Stimulated activated CD4-positive, alpha-beta T cell treated with anti-CD3 and anti-CD28 coated beads, Interleukin-4, amount 100 ng/mL, for 24 hours (primary cell): ENCODE results near the gene SORCS2.
A peak's percentile ranks its signal among the peaks of the same experiment; 100 is the strongest.

Source experiments
- DNase-seq: peaks from one replicate; pipeline ENCODE4 v3.0.0-alpha.2; 2020

The SORCS2 gene

DNA sequence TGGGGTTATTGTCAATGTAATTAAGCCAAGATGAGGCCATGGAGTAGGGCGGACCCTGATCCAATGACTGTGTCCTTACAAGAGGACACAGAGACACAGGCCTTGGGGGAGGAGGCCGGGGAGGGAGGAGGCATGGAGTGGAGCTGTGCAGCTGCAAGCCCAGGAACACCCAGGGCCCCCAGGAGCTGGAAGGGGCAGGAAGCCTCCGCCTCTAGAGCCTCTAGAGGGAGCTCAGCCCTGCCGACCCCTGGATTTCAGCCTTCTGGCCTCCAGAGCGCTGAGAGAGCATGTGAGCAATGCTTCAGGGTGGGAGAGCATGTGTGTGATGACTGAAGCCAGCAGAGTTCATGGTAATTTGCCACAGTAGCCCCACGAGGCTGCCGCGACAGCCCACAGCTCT lies 512.7 kb downstream of the SORCS2 start:
- DNase-seq = no peak

DNA sequence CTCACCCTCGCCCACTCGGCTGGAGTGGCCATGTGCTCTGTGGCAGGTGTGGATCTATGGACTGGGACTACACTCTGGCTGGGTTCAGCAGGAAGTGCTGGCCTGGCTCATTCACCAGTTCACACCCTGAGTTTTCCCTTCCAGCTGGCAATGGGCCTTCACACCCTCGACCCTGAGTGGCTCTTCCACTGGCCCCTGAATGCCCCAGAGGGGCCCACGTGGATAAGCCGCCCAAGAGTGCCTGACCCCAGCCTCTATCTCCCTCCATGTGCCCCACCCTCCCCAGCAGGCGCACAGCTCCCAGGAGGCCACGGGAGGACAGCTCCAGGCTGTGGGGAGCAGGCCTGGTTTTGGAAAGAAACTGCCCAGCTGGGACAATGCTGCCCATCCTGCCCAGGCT lies 513.3 kb downstream of the SORCS2 start:
- no peak for DNase-seq

DNA sequence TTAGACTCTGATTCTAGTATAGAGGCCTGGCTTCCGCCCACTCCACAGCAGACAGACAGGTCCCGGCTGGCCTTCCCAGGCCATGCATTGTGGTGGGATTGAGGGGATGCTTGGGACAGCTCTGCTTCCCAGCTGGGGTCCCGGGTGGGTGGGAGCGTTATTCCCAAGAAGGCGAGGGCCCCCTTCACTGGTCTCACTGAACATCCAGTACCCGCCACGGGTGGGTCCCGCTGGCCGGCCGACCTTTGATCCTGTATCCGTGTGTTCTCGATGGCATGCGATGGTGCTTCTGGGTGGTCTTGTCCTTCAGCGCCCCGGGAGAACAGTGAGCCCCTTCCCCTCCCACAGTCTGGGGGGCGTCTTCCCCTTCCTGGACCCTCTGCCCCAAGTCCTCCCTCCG lies 515.9 kb downstream of the SORCS2 start:
- no peak for DNase-seq

- DNase-seq = no peak
These were observed 516.6 kb downstream of the SORCS2 start for GRCh38 chr4:7708981-7709380.

DNA sequence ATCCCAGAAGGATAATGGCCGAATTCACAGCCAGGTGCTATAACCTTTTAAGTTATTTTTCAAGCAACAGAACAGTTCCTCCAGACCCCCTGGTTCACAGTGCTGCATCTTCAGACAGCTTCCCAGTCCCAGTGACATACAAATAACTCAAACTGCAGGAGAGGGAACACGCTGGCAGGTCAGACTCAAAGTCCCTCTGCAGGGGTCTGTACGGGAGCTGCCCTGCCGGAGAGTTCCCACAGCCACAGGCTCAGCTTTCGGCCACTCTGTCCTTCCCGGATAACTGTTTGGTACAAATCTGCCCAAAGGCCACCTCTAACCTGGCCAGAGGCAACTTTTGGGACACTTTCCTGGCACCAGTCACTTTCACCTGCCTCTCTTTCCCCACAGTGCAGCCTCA lies 517.1 kb downstream of the SORCS2 start:
- DNase-seq = no peak

- no peak for DNase-seq
These were observed 517.8 kb downstream of the SORCS2 start for GRCh38 chr4:7710126-7710525.

DNA sequence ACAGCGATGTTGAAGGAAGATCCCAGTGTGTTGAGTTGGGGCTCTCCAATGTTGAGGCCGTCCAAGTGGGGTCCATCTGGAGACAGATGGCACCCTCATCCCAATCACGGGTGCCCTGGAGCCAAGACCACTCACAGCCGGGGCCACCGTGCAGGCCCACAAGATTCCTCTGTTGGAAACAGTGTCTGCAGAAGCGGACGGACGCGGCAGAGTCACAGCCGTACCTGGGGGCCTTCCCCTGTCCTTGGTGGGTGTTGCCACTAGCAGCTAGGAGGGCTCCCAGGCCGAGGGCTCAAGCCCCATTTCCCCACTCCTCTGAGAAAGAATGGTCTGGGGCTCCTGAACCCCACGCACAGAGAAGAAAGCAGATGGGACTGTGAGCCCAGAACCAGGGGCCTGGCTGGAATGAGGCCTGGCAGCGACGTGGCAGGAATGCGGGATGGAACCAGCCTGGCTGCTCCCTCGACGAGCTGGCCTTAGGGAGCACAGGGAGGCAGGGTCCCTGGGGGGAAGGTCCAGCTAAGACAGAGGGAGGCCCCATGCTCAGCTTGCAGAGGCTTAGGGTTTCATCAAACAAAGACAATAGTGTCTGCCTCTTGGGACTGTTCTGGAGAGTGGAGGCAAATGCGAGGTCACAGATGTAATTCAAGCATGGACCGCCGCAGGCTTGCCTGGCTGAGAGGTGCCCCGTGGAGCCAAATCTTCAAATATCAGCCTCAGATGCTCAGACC lies 518.4 kb downstream of the SORCS2 start:
- DNase-seq = no peak

- no peak for DNase-seq
These were observed 519.1 kb downstream of the SORCS2 start for GRCh38 chr4:7711307-7711963.

- no peak for DNase-seq
These were observed 519.8 kb downstream of the SORCS2 start for GRCh38 chr4:7712021-7712671.

- DNase-seq = no peak
These were observed 521.4 kb downstream of the SORCS2 start for GRCh38 chr4:7713757-7714156.

DNA sequence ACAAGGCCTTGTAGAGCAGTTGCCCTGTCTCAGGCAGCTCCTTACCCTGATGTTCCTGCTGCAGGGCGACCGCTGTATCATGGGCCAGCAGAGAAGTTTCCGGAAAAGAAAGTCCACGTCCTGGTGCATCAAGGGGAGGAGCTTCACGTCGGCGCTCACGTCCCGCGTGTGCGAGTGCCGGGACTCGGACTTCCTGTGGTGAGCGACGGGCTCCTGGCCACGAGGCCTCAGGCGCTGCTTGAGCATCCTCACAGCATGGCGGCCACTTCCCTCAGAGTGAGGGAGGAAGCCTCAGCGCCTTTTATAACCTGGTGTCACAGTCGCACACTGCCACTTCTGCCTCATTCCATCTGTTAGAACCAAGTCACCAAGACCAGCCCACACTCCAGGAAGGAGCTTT lies 521.8 kb downstream of the SORCS2 start:
- DNase-seq = no peak

DNA sequence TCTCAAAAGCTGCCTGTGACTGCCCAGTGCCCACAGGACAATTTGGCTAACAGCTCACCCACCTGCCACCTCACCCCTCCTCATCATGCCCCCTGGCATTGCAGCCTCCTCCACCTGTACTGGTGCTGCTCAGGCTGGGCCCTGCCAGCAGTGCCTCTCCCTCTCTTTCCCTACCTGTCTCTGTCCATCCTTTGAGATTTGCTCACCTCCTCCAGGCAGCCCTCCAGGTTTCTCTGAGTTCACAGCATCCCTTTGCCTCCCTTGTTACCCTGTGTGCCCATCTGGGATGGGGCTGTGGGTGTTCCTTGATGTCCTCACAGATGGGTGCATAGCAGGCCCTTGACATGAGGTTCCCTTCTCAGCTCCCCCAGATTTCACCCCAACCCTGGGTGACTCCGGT lies 522.4 kb downstream of the SORCS2 start:
- no peak for DNase-seq

- DNase-seq = no peak
These were observed 523.1 kb downstream of the SORCS2 start for GRCh38 chr4:7715271-7716009.

DNA sequence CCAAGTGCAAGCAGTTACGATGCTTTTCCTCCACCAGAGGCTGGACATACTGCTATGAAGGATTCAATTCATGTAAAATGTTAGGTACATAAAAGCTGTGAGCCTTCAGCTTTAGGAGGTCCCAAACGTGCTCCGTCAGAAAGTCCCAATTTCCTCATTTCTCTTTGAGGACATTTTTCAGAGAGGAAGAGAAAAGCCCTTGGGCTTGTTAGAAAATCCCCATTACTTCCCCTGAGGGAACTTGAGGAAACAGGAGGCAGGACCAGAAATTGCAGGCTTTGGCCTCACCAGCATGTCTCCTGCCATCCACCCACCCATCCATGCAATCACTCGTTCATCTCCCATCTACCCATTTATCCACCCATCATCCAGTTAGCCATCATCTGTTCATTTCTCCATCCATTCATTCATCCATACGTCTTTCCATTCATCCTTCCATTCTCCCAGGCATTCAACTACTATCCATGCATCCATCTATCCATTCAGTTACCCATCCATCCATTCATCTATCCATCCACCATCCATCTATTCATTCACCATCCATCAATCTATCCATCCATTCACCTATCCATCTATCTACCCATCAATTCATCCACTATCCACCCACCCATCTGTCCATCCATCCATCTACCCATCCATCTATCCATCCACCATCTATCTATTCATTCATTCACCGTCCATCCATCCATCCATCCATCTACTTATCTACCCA lies 523.8 kb downstream of the SORCS2 start:
- no peak for DNase-seq

DNA sequence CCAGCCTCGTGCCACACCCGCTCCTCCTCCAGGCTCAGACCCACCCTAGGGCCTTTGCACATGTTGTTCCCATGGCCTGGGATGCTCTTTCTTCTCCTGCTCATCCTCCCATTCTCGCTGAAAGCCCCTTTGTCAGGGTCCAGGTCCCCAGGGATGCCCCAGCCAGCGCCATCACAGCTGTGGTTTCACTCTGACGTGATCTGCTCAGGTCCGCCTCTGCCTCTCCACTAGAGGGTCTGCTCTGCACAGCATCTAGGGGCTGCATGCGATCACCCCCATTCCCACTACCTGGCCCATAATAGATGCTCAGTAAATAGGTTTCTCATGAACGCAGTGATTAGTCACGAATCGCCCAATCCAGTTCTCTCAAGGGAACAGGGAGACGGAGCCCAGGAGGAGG lies 524.8 kb downstream of the SORCS2 start:
- no peak for DNase-seq

DNA sequence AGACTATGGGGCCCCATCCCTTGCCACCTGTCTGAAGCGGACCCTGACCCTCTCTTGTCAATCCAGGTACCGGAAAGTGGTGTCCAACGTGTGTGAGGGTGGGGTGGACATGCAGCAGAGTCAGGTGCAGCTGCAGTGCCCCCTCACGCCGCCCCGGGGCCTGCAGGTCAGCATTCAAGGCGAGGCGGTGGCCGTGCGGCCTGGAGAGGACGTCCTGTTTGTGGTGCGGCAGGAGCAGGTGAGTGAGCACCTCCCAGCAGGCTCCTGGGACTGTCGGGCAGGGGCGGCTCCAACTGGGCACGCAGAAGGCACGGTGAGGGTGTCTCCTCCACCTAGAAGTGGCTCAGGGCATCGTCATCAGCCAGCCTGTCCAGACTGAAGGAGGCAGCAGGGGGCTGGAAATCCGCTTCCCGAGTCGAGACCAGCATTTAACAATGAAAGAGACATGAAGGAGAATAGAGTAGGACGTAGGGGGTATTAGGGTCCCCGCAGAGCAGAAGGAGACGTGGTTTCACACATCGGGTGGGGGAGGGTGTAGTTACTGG lies 525.7 kb downstream of the SORCS2 start:
- no peak for DNase-seq

DNA sequence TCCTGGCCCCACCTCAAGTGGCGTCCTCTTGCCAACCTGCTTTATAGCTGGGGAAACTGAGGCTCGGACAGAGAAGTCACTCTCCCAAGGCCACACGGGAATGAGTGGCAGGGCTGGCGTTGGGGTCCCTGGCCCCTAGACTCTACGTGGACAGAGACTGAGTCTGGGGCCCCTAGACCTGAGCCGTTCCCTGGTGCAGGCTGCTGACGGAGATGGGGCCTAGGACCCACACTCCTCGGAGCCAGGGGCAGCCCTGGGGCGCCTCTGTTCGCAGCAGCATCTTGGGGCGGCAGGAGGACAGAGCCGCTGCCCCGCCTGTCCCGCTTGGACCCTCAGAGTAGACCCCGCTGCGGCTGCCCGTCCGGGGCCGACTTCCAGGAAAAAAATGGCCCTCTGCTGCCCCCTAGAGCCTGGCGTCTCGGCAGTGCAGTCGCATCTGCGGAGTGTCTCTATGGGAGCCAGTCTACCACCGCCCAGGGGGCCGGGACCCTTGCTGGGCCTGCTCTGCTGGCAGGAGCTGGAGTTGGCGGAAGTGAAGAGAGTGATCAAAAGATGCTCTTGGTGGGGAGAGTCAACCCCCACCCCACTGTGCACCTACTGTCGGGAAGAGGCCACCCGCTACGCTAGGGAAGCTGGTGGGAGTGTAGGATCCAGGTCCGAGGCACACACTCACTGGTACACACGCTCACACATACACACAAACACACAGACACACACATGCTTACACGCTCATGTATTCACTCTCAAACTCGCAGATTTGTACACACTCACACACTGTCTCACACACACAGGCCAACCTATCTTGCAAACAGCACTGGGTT lies 527.2 kb downstream of the SORCS2 start:
- DNase-seq = peak; percentile 69

DNA sequence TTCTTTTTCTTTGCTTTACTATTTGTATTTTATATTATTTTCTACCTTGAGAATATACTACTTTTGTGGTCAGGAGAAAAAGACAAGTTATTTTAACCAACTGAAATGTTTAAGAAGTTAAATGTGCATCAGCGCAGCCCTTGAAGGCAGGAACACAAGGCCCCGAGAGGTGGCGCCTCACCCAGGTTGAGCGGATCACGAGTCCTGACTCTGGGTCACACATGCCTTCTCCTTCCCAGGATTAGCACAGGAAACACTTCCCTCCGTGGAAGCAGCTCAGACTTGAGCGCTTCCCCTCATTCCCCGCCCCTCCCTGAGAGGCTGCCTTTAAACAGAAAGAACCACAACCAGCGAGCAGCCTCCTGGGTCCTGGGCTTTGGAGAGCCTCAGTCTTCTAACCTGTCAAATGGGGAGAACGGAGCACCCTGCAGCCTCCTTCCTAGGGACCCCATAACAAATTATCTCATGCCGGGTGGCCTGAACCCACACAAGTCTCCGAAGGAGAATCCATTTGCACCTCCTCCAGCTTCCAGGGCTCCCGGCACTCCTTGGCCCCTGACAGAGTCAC lies 529.7 kb downstream of the SORCS2 start:
- no peak for DNase-seq

DNA sequence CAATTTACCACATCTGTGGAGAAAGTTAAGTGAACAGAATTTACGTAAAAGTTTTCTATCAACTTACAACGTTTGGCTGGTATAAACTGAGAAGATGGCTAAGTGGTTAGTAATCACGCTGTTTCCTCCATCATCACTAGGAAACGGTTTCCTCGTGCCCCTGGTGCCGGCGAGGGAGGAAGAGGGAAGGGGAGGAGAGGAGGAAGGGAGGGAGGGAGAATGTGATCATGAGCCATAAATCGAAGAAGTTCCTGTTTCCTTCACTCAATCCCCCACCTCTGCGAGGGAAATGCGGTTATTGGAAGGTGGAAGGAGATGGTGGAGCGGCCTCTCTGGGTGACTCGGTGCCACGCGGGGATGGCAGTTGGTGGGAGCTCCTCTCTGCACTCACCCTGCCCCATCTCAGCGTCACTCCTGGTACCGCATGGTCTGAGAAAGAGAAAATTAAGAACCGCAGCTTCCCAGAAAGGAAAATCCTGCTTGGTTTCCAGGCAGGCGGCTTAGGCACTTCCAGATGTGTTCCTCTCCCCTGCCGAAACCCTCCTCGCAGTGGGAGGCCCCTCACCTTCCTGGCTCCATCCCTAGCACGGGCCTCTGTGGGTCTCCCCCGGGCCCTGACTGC lies 530.5 kb downstream of the SORCS2 start:
- no peak for DNase-seq

DNA sequence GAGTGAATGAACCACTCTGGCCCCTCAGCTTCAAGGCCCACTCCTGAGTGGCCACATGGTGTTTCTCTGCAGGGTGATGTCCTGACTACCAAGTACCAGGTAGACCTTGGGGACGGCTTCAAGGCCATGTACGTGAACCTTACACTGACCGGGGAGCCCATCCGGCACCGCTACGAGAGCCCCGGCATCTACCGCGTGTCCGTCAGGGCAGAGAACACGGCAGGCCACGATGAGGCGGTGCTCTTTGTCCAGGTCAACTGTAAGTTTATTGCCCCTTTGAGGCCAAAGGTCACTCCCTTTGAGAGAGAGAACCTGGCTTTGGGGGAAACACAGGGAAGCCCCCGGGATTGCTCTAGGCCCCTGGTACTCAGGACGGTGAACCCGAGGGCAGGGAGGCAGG lies 531.3 kb downstream of the SORCS2 start:
- DNase-seq = no peak

DNA sequence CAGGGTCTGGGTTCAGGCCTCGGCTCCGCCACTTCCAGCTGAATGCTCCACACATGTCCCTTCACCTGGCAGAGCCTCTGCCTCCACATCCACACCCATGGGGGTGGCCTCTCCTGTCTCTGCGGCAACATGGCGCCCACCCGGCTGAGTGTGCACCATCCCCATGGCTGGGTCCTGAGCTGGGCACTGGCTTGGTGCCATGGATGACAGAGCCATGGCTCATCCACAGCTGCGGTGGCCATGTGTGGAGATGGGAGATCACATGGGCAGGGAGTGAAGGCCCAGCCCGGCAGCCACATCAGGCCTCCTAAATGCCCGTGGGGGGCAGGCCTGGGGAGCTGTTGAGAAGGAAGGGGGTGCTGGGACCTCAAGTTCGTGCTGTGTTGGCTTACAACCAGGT lies 533.6 kb downstream of the SORCS2 start:
- DNase-seq = no peak
